ENCODE measurements around the gene SMTNL2.
"Not testable (repeated sequence)": the region's sequence is repeated elsewhere in the genome, so short reads cannot be mapped to it uniquely, and the experiment has no call there.

SMTNL2 gene

GRCh38 chr17:4592240-4593005, 8.1 kb downstream of the SMTNL2 start:
- Histone ChIP-seq H3K9me3 (ENCODE audit: severe bottlenecking) (no peaks in the 10 kb centered on the region), H3K36me3 (no peaks in the 10 kb centered on the region), H3K27me3 (ENCODE audit: insufficient read depth, low read depth, severe bottlenecking) (no peaks in the 10 kb centered on the region), H3K4me3 (ENCODE audit: low read depth, low read length) (no peak overlapping the region), H3K27ac (no peak overlapping the region)
- no peak for TF ChIP-seq CTCF (IDR thresholded peaks at IDR 0.05; ENCODE audit: low read depth, low read length)
- no peak for DNase-seq

- no peaks in the 10 kb centered on the region for H3K27me3 ChIP-seq (ENCODE audit: insufficient read depth, low read depth, severe bottlenecking)
- no peaks in the 10 kb centered on the region for H3K9me3 ChIP-seq (ENCODE audit: severe bottlenecking)
- no peak overlapping the region for H3K4me3 ChIP-seq (ENCODE audit: low read depth, low read length)
- no peaks in the 10 kb centered on the region for H3K36me3 ChIP-seq
- no peak for TF ChIP-seq CTCF (IDR thresholded peaks at IDR 0.05; ENCODE audit: low read depth, low read length)
- DNase-seq = no peak
- no peak overlapping the region for H3K27ac ChIP-seq
Measured at GRCh38 chr17:4593021-4593421, 8.7 kb downstream of the SMTNL2 start.

GRCh38 chr17:4594406-4594805, 10.1 kb downstream of the SMTNL2 start:
- no peak for TF ChIP-seq CTCF (IDR thresholded peaks at IDR 0.05; ENCODE audit: low read depth, low read length)
- Histone ChIP-seq H3K27me3 (ENCODE audit: insufficient read depth, low read depth, severe bottlenecking) (no peaks in the 10 kb centered on the region), H3K27ac (no peak overlapping the region)

GRCh38 chr17:4594931-4595684, 10.8 kb downstream of the SMTNL2 start:
- Histone ChIP-seq H3K9me3 (ENCODE audit: severe bottlenecking) (no peaks in the 10 kb centered on the region), H3K27me3 (ENCODE audit: insufficient read depth, low read depth, severe bottlenecking) (no peaks in the 10 kb centered on the region), H3K27ac (no peak overlapping the region), H3K36me3 (no peaks in the 10 kb centered on the region), H3K4me3 (ENCODE audit: low read depth, low read length) (no peak overlapping the region)
- no peak for TF ChIP-seq CTCF (IDR thresholded peaks at IDR 0.05; ENCODE audit: low read depth, low read length)
- no peak for DNase-seq

More at GRCh38 chr17:4594406-4594805, 10.1 kb downstream of the SMTNL2 start:
- DNase-seq = no peak
- H3K36me3 ChIP-seq = no peaks in the 10 kb centered on the region
- no peaks in the 10 kb centered on the region for H3K9me3 ChIP-seq (ENCODE audit: severe bottlenecking)
- no peak overlapping the region for H3K4me3 ChIP-seq (ENCODE audit: low read depth, low read length)

- H3K4me3 ChIP-seq (ENCODE audit: low read depth, low read length); DNase-seq; H3K9me3 ChIP-seq (ENCODE audit: severe bottlenecking); H3K27me3 ChIP-seq (ENCODE audit: insufficient read depth, low read depth, severe bottlenecking); H3K36me3 ChIP-seq; H3K27ac ChIP-seq: not testable (repeated sequence)
Measured at GRCh38 chr17:4595685-4596342, 11.5 kb downstream of the SMTNL2 start.

Measured in WERI-Rb-1 (cell line).